Measurements from ENCODE around the gene INO80B.

DNA sequence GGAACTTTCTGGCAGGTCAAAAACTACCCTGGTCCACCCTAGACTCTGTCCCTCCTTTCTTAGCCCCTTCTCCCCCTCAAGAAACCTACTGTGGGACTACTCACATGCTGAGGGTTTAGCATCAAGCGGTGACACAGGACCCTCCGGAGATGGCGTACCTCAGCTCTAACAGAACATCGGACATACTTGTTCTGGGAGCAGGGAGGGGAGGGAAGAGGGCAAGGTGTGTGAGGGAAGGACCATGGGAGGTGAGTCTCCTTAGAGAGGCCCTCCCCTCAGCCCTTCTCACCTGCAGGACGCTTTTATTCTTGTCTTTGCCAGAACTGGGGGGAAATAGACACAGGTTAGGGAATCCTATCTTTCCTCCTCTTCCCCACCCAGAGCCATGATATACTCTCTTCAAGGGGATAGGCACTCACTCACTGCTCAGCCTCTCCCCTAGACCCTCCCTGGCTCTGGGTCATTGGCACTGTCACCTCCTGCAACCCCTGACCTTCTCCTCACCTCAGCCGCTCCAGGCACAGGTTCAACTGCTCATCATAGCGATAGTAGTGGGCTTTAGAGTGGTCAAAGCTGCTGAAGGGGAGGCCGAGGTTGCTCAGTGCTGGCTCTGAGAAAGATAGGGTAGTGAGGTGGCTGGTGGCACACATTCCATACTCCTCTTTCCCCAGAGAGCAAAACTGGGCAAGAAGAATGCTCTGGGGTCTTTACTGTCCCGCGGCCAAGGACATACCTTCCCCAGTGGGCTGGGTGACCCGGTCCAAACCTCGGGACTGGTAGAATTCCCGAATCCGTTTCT, 50.8 kb downstream of the INO80B start:
- TF ChIP-seq TAF1 (IDR thresholded peaks at IDR 0.05; ENCODE audit: borderline replicate concordance, insufficient read depth, low read length) (no peak), SIN3A (IDR thresholded peaks at IDR 0.05; ENCODE audit: borderline replicate concordance, insufficient read depth, low read length) (no peak), FOXP2 (optimal IDR thresholded peaks at IDR 0.05; ENCODE audit: borderline replicate concordance, extremely low read depth, extremely low read length, insufficient read depth) (no peak), POLR2AphosphoS5 (IDR thresholded peaks at IDR 0.05; ENCODE audit: low read depth, low read length) (no peak)
- TF ChIP-seq, protein P1, sequence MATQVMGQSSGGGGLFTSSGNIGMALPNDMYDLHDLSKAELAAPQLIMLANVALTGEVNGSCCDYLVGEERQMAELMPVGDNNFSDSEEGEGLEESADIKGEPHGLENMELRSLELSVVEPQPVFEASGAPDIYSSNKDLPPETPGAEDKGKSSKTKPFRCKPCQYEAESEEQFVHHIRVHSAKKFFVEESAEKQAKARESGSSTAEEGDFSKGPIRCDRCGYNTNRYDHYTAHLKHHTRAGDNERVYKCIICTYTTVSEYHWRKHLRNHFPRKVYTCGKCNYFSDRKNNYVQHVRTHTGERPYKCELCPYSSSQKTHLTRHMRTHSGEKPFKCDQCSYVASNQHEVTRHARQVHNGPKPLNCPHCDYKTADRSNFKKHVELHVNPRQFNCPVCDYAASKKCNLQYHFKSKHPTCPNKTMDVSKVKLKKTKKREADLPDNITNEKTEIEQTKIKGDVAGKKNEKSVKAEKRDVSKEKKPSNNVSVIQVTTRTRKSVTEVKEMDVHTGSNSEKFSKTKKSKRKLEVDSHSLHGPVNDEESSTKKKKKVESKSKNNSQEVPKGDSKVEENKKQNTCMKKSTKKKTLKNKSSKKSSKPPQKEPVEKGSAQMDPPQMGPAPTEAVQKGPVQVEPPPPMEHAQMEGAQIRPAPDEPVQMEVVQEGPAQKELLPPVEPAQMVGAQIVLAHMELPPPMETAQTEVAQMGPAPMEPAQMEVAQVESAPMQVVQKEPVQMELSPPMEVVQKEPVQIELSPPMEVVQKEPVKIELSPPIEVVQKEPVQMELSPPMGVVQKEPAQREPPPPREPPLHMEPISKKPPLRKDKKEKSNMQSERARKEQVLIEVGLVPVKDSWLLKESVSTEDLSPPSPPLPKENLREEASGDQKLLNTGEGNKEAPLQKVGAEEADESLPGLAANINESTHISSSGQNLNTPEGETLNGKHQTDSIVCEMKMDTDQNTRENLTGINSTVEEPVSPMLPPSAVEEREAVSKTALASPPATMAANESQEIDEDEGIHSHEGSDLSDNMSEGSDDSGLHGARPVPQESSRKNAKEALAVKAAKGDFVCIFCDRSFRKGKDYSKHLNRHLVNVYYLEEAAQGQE (IDR thresholded peaks at IDR 0.05; ENCODE audit: insufficient read depth in 1 of 2, low read depth in 2 of 2, low read length in 2 of 2) = no peak

Measured in PFSK-1 (cell line).